ENCODE results near the gene HSD3B1.

Gene HSD3B1

DNA sequence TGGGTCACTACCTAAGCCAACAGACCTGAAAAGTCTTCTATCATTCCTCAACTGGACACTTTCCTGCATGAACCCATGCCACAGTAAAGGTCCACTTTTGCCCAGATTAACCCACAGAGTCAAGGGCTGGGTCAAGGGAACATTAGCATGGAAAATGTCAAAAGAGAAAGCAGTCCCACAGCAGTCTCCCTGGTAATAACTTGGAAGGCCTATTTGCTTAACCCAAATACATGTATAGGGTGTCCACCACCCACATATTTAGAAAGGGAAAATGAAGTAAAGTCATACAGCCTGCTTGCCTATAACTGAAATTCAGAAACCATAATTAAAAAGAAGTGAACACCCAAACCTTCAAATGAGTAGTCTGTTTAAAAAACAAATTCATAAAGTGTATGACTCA lies 16.1 kb upstream of the HSD3B1 start:
- H4K20me1 ChIP-seq (ENCODE audit: insufficient read depth, low read length): no peaks in the 10 kb centered on the region
- H3K27me3 ChIP-seq (ENCODE audit: insufficient read depth, low read length): no peaks in the 10 kb centered on the region
- no peak overlapping the region for H3K4me2 ChIP-seq (ENCODE audit: low read length)
- H2AFZ ChIP-seq (ENCODE audit: low read length): no peak overlapping the region
- H3K4me3 ChIP-seq (ENCODE audit: low read depth, low read length, poor library complexity, severe bottlenecking): no peak overlapping the region
- H3K27ac ChIP-seq (ENCODE audit: low read depth, low read length, poor library complexity, severe bottlenecking): no peak overlapping the region
- H3K9me2 ChIP-seq (ENCODE audit: low read depth, low read length): no peaks in the 10 kb centered on the region
- H3K9me3 ChIP-seq (ENCODE audit: low read length): no peaks in the 10 kb centered on the region
- no peaks in the 10 kb centered on the region for H3K79me2 ChIP-seq (ENCODE audit: insufficient read depth, low read length)
- no peak for TF ChIP-seq EZH2 (IDR thresholded peaks at IDR 0.05; ENCODE audit: borderline replicate concordance, low read length)
- TF ChIP-seq, protein P1, sequence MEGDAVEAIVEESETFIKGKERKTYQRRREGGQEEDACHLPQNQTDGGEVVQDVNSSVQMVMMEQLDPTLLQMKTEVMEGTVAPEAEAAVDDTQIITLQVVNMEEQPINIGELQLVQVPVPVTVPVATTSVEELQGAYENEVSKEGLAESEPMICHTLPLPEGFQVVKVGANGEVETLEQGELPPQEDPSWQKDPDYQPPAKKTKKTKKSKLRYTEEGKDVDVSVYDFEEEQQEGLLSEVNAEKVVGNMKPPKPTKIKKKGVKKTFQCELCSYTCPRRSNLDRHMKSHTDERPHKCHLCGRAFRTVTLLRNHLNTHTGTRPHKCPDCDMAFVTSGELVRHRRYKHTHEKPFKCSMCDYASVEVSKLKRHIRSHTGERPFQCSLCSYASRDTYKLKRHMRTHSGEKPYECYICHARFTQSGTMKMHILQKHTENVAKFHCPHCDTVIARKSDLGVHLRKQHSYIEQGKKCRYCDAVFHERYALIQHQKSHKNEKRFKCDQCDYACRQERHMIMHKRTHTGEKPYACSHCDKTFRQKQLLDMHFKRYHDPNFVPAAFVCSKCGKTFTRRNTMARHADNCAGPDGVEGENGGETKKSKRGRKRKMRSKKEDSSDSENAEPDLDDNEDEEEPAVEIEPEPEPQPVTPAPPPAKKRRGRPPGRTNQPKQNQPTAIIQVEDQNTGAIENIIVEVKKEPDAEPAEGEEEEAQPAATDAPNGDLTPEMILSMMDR (IDR thresholded peaks at IDR 0.05; ENCODE audit: low read length): no peak
- no peaks in the 10 kb centered on the region for H3F3A ChIP-seq (ENCODE audit: insufficient read depth, low read length)
- no peak overlapping the region for H3K9ac ChIP-seq (ENCODE audit: low read length)
- no peaks in the 10 kb centered on the region for H3K36me3 ChIP-seq (ENCODE audit: insufficient read depth, low read length)
- H3K4me1 ChIP-seq (ENCODE audit: insufficient read depth, low read length, severe bottlenecking): no peaks in the 10 kb centered on the region

DNA sequence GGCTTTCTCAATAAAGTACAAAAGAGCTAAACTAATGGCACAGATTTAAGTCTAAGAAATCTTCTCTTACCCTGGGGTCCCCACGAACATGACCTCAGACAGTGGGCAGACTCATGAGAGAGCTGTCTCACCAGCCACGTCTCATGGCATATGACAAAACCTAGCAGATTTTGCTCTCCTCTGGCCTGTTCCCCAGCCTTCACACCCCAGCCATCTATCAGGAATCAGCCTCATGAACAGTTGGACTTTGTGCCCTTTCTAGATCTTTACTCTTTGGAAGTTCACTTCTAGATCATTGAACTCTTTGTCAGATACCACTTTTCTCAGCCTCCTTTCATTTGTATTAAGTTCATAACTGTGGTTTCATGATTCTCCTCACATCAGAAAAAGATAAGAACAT lies 14.2 kb upstream of the HSD3B1 start:
- Histone ChIP-seq H2AFZ (ENCODE audit: low read length) (no peak overlapping the region), H3K9ac (ENCODE audit: low read length) (no peak overlapping the region), H3K27ac (ENCODE audit: low read depth, low read length, poor library complexity, severe bottlenecking) (no peak overlapping the region), H3K9me2 (ENCODE audit: low read depth, low read length) (no peaks in the 10 kb centered on the region), H3K4me3 (ENCODE audit: low read depth, low read length, poor library complexity, severe bottlenecking) (no peak overlapping the region), H3K27me3 (ENCODE audit: insufficient read depth, low read length) (no peaks in the 10 kb centered on the region), H3K9me3 (ENCODE audit: low read length) (no peaks in the 10 kb centered on the region), H3K36me3 (ENCODE audit: insufficient read depth, low read length) (no peaks in the 10 kb centered on the region), H3K79me2 (ENCODE audit: insufficient read depth, low read length) (no peaks in the 10 kb centered on the region), H3F3A (ENCODE audit: insufficient read depth, low read length) (no peaks in the 10 kb centered on the region), H4K20me1 (ENCODE audit: insufficient read depth, low read length) (no peaks in the 10 kb centered on the region), H3K4me2 (ENCODE audit: low read length) (no peak overlapping the region), H3K4me1 (ENCODE audit: insufficient read depth, low read length, severe bottlenecking) (no peaks in the 10 kb centered on the region)
- TF ChIP-seq, protein P1 (IDR thresholded peaks at IDR 0.05; ENCODE audit: low read length): no peak
- TF ChIP-seq EZH2 (IDR thresholded peaks at IDR 0.05; ENCODE audit: borderline replicate concordance, low read length): no peak

DNA sequence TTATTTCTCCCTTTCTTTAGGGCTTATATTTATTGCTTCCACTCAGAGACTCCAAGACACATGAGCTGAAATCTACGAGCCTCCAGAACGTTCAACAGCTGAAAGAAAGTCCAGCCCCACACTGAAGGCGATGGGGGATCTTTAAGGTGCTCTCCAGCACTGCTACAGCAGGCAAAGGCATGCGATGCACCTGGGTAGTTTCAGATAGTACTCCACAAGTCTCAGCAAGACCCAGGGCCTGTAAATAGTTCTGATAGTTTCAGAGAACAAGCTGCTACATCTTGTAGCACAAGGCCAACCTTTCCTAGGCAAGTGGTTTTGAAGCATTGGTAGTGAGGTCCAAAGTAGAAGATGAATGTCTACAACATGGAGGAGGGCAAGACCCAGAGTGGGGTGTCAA lies 2.2 kb upstream of the HSD3B1 start:
- Histone ChIP-seq H3K27me3 (ENCODE audit: insufficient read depth, low read length) (no peaks in the 10 kb centered on the region), H3K4me2 (ENCODE audit: low read length) (no peak overlapping the region), H3K36me3 (ENCODE audit: insufficient read depth, low read length) (no peaks in the 10 kb centered on the region), H3K27ac (ENCODE audit: low read depth, low read length, poor library complexity, severe bottlenecking) (no peak overlapping the region), H3K9me2 (ENCODE audit: low read depth, low read length) (no peaks in the 10 kb centered on the region), H3K79me2 (ENCODE audit: insufficient read depth, low read length) (no peaks in the 10 kb centered on the region), H3K9me3 (ENCODE audit: low read length) (no peaks in the 10 kb centered on the region), H3K9ac (ENCODE audit: low read length) (no peak overlapping the region), H4K20me1 (ENCODE audit: insufficient read depth, low read length) (no peaks in the 10 kb centered on the region), H3K4me3 (ENCODE audit: low read depth, low read length, poor library complexity, severe bottlenecking) (no peak overlapping the region), H3F3A (ENCODE audit: insufficient read depth, low read length) (no peaks in the 10 kb centered on the region), H3K4me1 (ENCODE audit: insufficient read depth, low read length, severe bottlenecking) (no peaks in the 10 kb centered on the region), H2AFZ (ENCODE audit: low read length) (no peak overlapping the region)
- no peak for TF ChIP-seq EZH2 (IDR thresholded peaks at IDR 0.05; ENCODE audit: borderline replicate concordance, low read length)
- TF ChIP-seq, protein P1 (IDR thresholded peaks at IDR 0.05; ENCODE audit: low read length): no peak

All from OCI-LY1 (cell line).